HepG2 (cell line): ENCODE results near the gene LMNTD1. TPM values are rescaled to one million over a fixed set of nuclear protein-coding genes. Genes with fewer than 3 reads are reported as not detected.

Experiments used
- ATAC-seq: fragments of 200-7000 bp; cut with Tn5 transposase; 3 replicates; pipeline ENCODE4 v1.9.1; 2020; ENCODE audit warnings: mild to moderate bottlenecking, moderate library complexity
- BruUV-seq: library from RNA; stranded (reverse); fragments of 400-500 nt; replicated peaks from 2 replicates; lab custom pipeline; 2021; lab: Mats Ljungman, UMichigan
- CTCF ChIA-PET: fragments of 300-600 bp; formaldehyde crosslinking; extraction: SDS; loops from one replicate; lab custom pipeline; 2021; ENCODE audit warnings: low total read pairs, inconsistent platforms, low intra/inter-chr PET ratio; lab: Yijun Ruan, JAX
- POLR2A ChIA-PET: fragments of 350-600 bp; sonication (Branson Sonifier 250); formaldehyde crosslinking; loops from one replicate; lab custom pipeline; 2020; ENCODE audit warnings: antibody characterized with exemption, inconsistent platforms; lab: Yijun Ruan, JAX
- DNase-seq: peaks from one replicate; pipeline ENCODE4 v3.0.0-alpha.2; 2015; ENCODE audit warnings: low spot score
- FAIRE-seq: peaks from 3 replicates; lab custom pipeline; 2011; peaks lifted over from hg19 to GRCh38; lab: Jason Lieb, UNC
- H2AFZ ChIP-seq: one replicate; pipeline ENCODE4 v1.6.1; 2011; ENCODE audit warnings: low read length, inconsistent platforms
- H3K27ac ChIP-seq: fragments of 300-600 bp; 3 replicates; pipeline ENCODE4 v1.8.0; 2011; ENCODE audit warnings: mixed run types, mild to moderate bottlenecking, mixed read lengths, low read length, inconsistent platforms; ENCODE audit not compliant: insufficient read depth; ENCODE audit errors: extremely low read length
- H3K27me3 ChIP-seq, 2 experiments: fragments of 200-600 bp in 1 of 2; 2 replicates in 1 of 2; 3 replicates in 1 of 2; pipeline versions ENCODE4 v1.6.0 to v1.8.0; 2011; ENCODE audit warnings: low read length in 2 of 2, mild to moderate bottlenecking in 2 of 2, moderate library complexity in 2 of 2, inconsistent platforms in 1 of 2; ENCODE audit not compliant: insufficient read depth in 2 of 2, control insufficient read depth in 1 of 2
- H3K36me3 ChIP-seq, 2 experiments: fragments of 200-600 bp in 1 of 2; replicated peaks in 1 of 2; 2 replicates in 1 of 2; 3 replicates in 1 of 2; pipeline versions ENCODE4 v1.5.1 to v1.8.0; 2011; ENCODE audit warnings: low read length in 2 of 2, inconsistent platforms in 1 of 2; ENCODE audit not compliant: insufficient read depth in 2 of 2, control insufficient read depth in 1 of 2
- H3K4me1 ChIP-seq: 2 replicates; pipeline ENCODE4 v1.5.1; 2012; ENCODE audit warnings: low read length, inconsistent platforms; ENCODE audit not compliant: insufficient read depth
- H3K4me2 ChIP-seq: 2 replicates; pipeline ENCODE4 v1.6.0; 2011; ENCODE audit warnings: low read depth, low read length, inconsistent platforms
- H3K4me3 ChIP-seq, 3 experiments: fragments of 200-600 bp in 1 of 3; sonication (generic), shearing (Covaris generic) in 1 of 3; replicated peaks in 1 of 3; 2 replicates each; pipeline ENCODE4 v1.5.1; 2011 to 2016; ENCODE audit warnings: low read length in 3 of 3, inconsistent platforms in 2 of 3, low read depth in 2 of 3, mild to moderate bottlenecking in 2 of 3, control low read depth in 1 of 3, mixed read lengths in 1 of 3; ENCODE audit not compliant: insufficient read depth in 1 of 3
- H3K79me2 ChIP-seq: one replicate; pipeline ENCODE4 v1.6.1; 2011; ENCODE audit warnings: low read length, inconsistent platforms; ENCODE audit not compliant: insufficient read depth
- H3K9ac ChIP-seq: 2 replicates; pipeline ENCODE4 v1.6.0; 2011; ENCODE audit warnings: mild to moderate bottlenecking, low read depth, low read length, inconsistent platforms; ENCODE audit not compliant: insufficient read depth
- H3K9me3 ChIP-seq: 2 replicates; pipeline ENCODE4 v1.5.1; 2012; ENCODE audit warnings: mild to moderate bottlenecking, low read length
- H4K20me1 ChIP-seq: 2 replicates; pipeline ENCODE4 v1.6.0; 2011; ENCODE audit warnings: inconsistent platforms, mild to moderate bottlenecking, low read length, moderate library complexity; ENCODE audit not compliant: insufficient read depth
- HNRNPUL1 ChIP-seq: fragments of 200-400 bp; formaldehyde crosslinking; IDR thresholded peaks from 2 replicates; pipeline ENCODE4 v1.6.1; 2017; ENCODE audit warnings: low read depth, mild to moderate bottlenecking, low read length, moderate library complexity
- KDM4B ChIP-seq: sonication (generic); formaldehyde crosslinking; IDR thresholded peaks from 2 replicates; pipeline ENCODE4 v1.4.0; 2020; ENCODE audit warnings: missing genetic modification reagents
- MNT ChIP-seq: fragments of 450-650 bp; IDR thresholded peaks from 2 replicates; pipeline ENCODE4 v1.6.1; 2016
- PLSCR1 ChIP-seq: sonication (generic); formaldehyde crosslinking; IDR thresholded peaks from 2 replicates; pipeline ENCODE4 v1.5.0; 2020; ENCODE audit warnings: missing genetic modification reagents, mild to moderate bottlenecking, borderline replicate concordance
- ZNF331 ChIP-seq: sonication (generic); formaldehyde crosslinking; IDR thresholded peaks from 2 replicates; pipeline ENCODE4 v1.4.0; 2020; ENCODE audit warnings: missing genetic modification reagents
- ZNF7 ChIP-seq: IDR thresholded peaks from 2 replicates; pipeline ENCODE4 v1.6.1; 2016; ENCODE audit warnings: missing biosample characterization, missing genetic modification reagents
- ZNF761 ChIP-seq: sonication (generic); formaldehyde crosslinking; conservative IDR thresholded peaks from 2 replicates; pipeline ENCODE4 v1.4.0; 2020; ENCODE audit warnings: mild to moderate bottlenecking, missing genetic modification reagents
- ZNF788 ChIP-seq: sonication (generic); formaldehyde crosslinking; IDR thresholded peaks from 2 replicates; pipeline ENCODE4 v1.5.0; 2020; ENCODE audit warnings: mild to moderate bottlenecking, missing genetic modification reagents, borderline replicate concordance
- WGBS: methylation state at CpG from one replicate; pipeline ENCODE4 v1.1.6; 2017; ENCODE audit warnings: low lambda C conversion rate; 5-methylcytosine and 5-hydroxymethylcytosine counted together
- in situ Hi-C: cut with HindIII; loops from 2 replicates; pipeline ENCODE4 v1.10.0; 2017; ENCODE audit warnings: low pct_unique_long_range_greater_than_20kb; ENCODE audit not compliant: extremely low pct_ligation_motif_present
- intact Hi-C: fragments of 100-400 bp; cut with micrococcal nuclease; formaldehyde crosslinking; loops from one replicate; pipeline ENCODE4 v1.10.0; 2022; ENCODE audit not compliant: unreplicated experiment
- polyA plus RNA-seq, 8 experiments: library from polyadenylated mRNA; depleted of rRNA in 3 of 8; stranded (reverse) in 7 of 8; unstranded in 1 of 8; fragments of >200 nt; fragmentation: Illumina TruSeq in 4 of 8; extraction: Trizol in 4 of 8; gene quantifications; 2 replicates each; pipeline versions ENCODE4 v1.2.1 to v1.2.3, GENCODE V29; 2011 to 2016; ENCODE audit warnings: low read depth in 4 of 8, missing spikeins in 1 of 8, mixed read lengths in 1 of 8; ENCODE audit not compliant: insufficient read depth in 1 of 8
- total RNA-seq, 5 experiments: library from RNA; depleted of rRNA; stranded (reverse); fragments of >200 nt; fragmentation: Illumina TruSeq; extraction: Trizol; gene quantifications; 2 replicates each; pipeline ENCODE4 v1.2.3, GENCODE V29; 2016; ENCODE audit warnings: low read depth in 1 of 5
- TF ChIP-seq, protein P1 (sequence below): IDR thresholded peaks from 2 replicates; pipeline ENCODE4 v1.6.1; 2018; ENCODE audit warnings: missing genetic modification reagents, mild to moderate bottlenecking, missing compliant biosample characterization

The LMNTD1 gene
- total and polyA plus RNA-seq, 2 of the 13 experiments (the other 11 are each of a cell fraction or from before 2014, with no cell fraction given), result not detected

DNA sequence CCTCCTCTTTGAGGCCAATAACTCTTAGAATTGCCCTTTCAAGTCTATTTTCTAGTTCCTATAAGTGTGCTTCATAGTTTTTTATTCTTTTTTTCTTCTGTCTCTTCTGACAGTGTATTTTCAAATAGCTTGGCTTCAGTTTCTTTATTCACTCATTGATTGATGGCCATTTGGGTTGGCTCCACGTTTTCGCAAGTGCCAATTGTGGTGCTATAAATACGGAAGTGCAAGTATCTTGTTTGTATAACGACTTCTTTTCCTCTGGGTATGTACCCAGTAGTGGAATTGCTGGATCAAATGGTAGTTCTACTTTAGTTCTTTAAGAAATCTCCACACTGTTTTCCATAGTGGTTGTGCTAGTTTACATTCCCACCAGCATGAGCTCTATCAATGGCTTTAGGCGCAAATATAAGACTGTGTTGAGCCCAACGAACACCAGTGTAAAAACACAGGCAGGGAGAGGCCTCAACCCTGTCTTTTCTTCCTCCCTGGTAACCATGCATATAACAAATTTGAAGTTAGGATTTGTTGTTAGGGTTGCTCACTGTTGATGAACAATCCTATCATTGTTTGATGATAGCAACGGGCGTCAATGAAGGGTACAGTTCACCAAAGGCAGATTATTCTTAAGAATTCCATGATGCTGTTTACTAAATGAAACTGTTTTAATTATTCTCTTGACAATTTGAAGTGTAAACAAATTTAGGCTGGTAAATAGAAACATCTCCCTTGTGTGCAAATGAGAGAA, 13.3 kb upstream of the LMNTD1 start:
- Histone ChIP-seq H3K27ac (no peak overlapping the region), H3K36me3 (no peaks in the 10 kb centered on the region), H4K20me1 (no peaks in the 10 kb centered on the region), H3K9me3 (no peaks in the 10 kb centered on the region), H3K79me2 (no peaks in the 10 kb centered on the region), H3K9ac (no peak overlapping the region), H3K4me3 (no peak overlapping the region), H2AFZ (no peak overlapping the region), H3K27me3 (no peaks in the 10 kb centered on the region), H3K4me1 (no peaks in the 10 kb centered on the region), H3K4me2 (no peak overlapping the region)
- intact Hi-C loops, result no loop called here
- no TSS peak for BruUV-seq
- TF ChIP-seq, protein P1, sequence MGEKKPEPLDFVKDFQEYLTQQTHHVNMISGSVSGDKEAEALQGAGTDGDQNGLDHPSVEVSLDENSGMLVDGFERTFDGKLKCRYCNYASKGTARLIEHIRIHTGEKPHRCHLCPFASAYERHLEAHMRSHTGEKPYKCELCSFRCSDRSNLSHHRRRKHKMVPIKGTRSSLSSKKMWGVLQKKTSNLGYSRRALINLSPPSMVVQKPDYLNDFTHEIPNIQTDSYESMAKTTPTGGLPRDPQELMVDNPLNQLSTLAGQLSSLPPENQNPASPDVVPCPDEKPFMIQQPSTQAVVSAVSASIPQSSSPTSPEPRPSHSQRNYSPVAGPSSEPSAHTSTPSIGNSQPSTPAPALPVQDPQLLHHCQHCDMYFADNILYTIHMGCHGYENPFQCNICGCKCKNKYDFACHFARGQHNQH (CRISPR knock-in tag), result no peak
- TF ChIP-seq KDM4B (CRISPR knock-in tag) (no peak), ZNF7 (no peak), ZNF761 (no peak)
- CTCF ChIA-PET, result no interaction called here
- in situ Hi-C loops, result no loop called here
- 25% methylated on average over 8 of the region's 8 CpGs for WGBS
- FAIRE-seq, result no peak
- no peak for ATAC-seq
- POLR2A ChIA-PET, result no interaction called here
- DNase-seq, result no peak

DNA sequence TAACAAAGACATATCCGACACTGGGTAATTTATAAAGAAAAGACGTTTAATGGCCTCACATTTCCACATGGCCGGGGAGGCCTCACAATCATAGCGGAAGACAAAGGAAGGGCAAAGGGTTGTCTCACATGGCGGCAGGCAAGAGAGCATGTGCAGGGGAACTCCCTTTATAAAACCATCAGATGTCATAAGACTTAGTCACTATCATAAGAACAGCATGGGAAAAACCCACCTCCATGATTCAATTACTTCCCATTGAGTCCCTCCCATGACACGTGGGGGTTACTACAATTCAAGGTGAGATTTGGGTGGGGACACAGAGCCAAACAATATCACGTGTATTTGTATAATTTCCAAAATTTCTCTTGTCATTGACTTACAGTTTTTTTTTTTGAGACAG, 5.5 kb upstream of the LMNTD1 start:
- CTCF ChIA-PET, result interaction anchor here (1.6 kb wide), 1 partner anchor 122 kb away, joined by 5 read pairs; no protein-coding TSS in a partner anchor

More for the DNA sequence above, 5.5 kb upstream of the LMNTD1 start:
- Histone ChIP-seq H3K9ac (no peak overlapping the region), H2AFZ (no peak overlapping the region), H3K79me2 (no peaks in the 10 kb centered on the region), H3K36me3 (no peaks in the 10 kb centered on the region), H3K27me3 (no peaks in the 10 kb centered on the region), H3K27ac (no peak overlapping the region), H3K4me1 (no peaks in the 10 kb centered on the region), H3K4me3 (no peak overlapping the region), H3K4me2 (no peak overlapping the region), H4K20me1 (no peaks in the 10 kb centered on the region), H3K9me3 (no peaks in the 10 kb centered on the region)
- BruUV-seq, result no TSS peak
- FAIRE-seq (no peak), DNase-seq (no peak), ATAC-seq (no peak)
- in situ Hi-C loops (loop anchor here (5.0 kb wide), 1 partner anchor 121 kb away; no protein-coding TSS in a partner anchor), intact Hi-C loops (loop anchor here (1.0 kb wide), 1 partner anchor 122 kb away; no protein-coding TSS in a partner anchor)
- POLR2A ChIA-PET, result no interaction called here
- TF ChIP-seq ZNF331 (CRISPR knock-in tag), result no peak
- no peak for TF ChIP-seq PLSCR1 (CRISPR knock-in tag)
- no peak for TF ChIP-seq HNRNPUL1
- no peak for TF ChIP-seq ZNF788
- 0 out of 2 replicates have a peak, but pooled peaks have one; percentile 25 for TF ChIP-seq MNT
- 46% methylated on average over 7 of the region's 7 CpGs for WGBS
